ENCODE data around the gene WWOX. TPM values are rescaled to one million over a fixed set of nuclear protein-coding genes. Genes with fewer than 3 reads are reported as not detected.

Gene WWOX
- total RNA-seq, 4 donors from 2014 or later, result 21.4 to 55.6 (median 33.2) TPM

- no peak for TF ChIP-seq CTCF (IDR thresholded peaks at IDR 0.05)
- ATAC-seq (ENCODE audit: low FRiP score), result no peak
- DNase-seq (ENCODE audit: low spot score), result no peak
Observed at GRCh38 chr16:78788276-78788675, 688.8 kb downstream of the WWOX start.

- ATAC-seq (ENCODE audit: low FRiP score), result no peak
- no peak for TF ChIP-seq CTCF (IDR thresholded peaks at IDR 0.05)
- DNase-seq (ENCODE audit: low spot score), result no peak
Observed at GRCh38 chr16:78788696-78789095, 689.2 kb downstream of the WWOX start.

GRCh38 chr16:78789561-78789960 is 690.1 kb downstream of the WWOX start:
- no peak for TF ChIP-seq CTCF (IDR thresholded peaks at IDR 0.05)
- ATAC-seq (ENCODE audit: low FRiP score), result no peak
- DNase-seq (ENCODE audit: low spot score), result no peak

- no peak for TF ChIP-seq CTCF (IDR thresholded peaks at IDR 0.05)
- DNase-seq (ENCODE audit: low spot score) (no peak), ATAC-seq (ENCODE audit: low FRiP score) (no peak)
Observed at GRCh38 chr16:78791011-78791410, 691.6 kb downstream of the WWOX start.

- DNase-seq (ENCODE audit: low spot score) (no peak), ATAC-seq (ENCODE audit: low FRiP score) (no peak)
- TF ChIP-seq CTCF (IDR thresholded peaks at IDR 0.05), result no peak
Observed at GRCh38 chr16:78791926-78792325, 692.5 kb downstream of the WWOX start.

- ATAC-seq (ENCODE audit: low FRiP score) (no peak), DNase-seq (ENCODE audit: low spot score) (no peak)
- no peak for TF ChIP-seq CTCF (IDR thresholded peaks at IDR 0.05)
Observed at GRCh38 chr16:78792952-78793351, 693.5 kb downstream of the WWOX start.

- TF ChIP-seq CTCF (IDR thresholded peaks at IDR 0.05), result no peak
- no peak for ATAC-seq (ENCODE audit: low FRiP score)
- no peak for DNase-seq (ENCODE audit: low spot score)
Observed at GRCh38 chr16:78794581-78795250, 695.3 kb downstream of the WWOX start.
